Measurements from ENCODE around the gene CAPN14.

DNA sequence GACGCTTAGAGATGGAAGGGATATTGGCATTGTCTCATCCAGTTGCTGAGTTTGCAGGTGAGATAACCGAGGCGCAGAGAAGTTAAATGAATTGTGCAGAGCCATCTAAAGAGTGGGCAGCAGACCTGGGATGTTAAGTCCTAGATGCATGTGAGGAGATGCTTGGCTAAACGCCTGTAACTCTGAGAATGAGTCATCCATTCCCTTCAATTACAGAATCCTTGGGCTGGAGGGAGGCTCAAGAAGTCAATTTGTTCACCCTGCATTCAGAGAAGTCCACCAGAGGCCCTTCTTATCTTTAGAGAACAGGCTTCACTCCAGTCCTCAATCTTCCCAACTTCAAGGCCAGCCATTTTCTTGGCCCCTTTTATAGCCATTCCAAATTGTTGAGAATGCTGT, 18.2 kb upstream of the CAPN14 start:
- TF ChIP-seq, protein P1, sequence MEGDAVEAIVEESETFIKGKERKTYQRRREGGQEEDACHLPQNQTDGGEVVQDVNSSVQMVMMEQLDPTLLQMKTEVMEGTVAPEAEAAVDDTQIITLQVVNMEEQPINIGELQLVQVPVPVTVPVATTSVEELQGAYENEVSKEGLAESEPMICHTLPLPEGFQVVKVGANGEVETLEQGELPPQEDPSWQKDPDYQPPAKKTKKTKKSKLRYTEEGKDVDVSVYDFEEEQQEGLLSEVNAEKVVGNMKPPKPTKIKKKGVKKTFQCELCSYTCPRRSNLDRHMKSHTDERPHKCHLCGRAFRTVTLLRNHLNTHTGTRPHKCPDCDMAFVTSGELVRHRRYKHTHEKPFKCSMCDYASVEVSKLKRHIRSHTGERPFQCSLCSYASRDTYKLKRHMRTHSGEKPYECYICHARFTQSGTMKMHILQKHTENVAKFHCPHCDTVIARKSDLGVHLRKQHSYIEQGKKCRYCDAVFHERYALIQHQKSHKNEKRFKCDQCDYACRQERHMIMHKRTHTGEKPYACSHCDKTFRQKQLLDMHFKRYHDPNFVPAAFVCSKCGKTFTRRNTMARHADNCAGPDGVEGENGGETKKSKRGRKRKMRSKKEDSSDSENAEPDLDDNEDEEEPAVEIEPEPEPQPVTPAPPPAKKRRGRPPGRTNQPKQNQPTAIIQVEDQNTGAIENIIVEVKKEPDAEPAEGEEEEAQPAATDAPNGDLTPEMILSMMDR (IDR thresholded peaks at IDR 0.05; ENCODE audit: low read length): no peak
- no peak for TF ChIP-seq EZH2 (optimal IDR thresholded peaks at IDR 0.05; ENCODE audit: low read depth, low read length)

Measured in MM.1S (cell line).